ENCODE measurements around the gene HAUS5.
"Not testable (repeated sequence)": the region's sequence is repeated elsewhere in the genome, so short reads cannot be mapped to it uniquely, and the experiment has no call there.

Gene HAUS5

GRCh38 chr19:35643255-35644205, 31.0 kb downstream of the HAUS5 start:
- peak; percentile 77 for DNase-seq

GRCh38 chr19:35644206-35644986, 31.9 kb downstream of the HAUS5 start:
- DNase-seq, result peak; percentile 59

GRCh38 chr19:35644987-35645679, 32.6 kb downstream of the HAUS5 start:
- no peak for DNase-seq

DNA sequence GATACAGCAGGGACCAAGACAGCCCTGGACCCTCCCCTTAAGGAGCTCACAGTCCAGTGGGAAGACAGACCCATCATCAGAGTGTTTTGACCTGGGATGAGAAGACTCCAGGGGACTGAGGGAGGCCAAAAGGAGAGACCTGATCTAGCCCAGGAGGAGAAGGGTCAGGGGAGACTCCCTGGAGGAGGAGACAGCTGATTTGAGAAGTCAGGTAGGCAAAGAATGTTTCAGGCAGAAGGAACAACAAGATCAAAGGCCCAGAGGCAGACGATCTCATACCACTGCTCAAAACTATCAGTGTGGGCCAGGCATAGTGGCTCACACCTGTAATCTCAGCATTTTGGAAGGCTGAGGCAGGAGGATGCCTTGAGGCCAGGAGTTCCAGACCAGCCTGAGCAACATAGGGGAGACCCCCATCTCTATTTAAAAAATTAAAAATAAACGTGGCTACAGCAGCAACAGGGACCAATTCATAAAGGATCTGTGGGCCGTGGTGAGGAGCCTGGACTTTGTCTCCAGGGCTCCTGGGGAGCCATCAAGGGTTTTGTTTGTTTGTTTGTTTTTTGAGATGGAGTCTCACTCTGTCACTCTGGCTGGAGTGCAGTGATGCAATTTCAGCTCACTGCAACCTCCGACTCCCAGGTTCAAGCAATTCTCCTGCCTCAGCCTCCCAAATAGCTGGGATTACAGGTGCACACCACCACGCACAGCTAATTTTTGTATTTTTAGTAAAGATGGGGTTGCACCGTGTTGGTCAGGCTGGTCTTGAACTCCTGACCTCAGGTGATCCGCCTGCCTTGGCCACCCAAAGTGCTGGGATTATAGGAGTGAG, 33.4 kb downstream of the HAUS5 start:
- DNase-seq, result no peak

DNA sequence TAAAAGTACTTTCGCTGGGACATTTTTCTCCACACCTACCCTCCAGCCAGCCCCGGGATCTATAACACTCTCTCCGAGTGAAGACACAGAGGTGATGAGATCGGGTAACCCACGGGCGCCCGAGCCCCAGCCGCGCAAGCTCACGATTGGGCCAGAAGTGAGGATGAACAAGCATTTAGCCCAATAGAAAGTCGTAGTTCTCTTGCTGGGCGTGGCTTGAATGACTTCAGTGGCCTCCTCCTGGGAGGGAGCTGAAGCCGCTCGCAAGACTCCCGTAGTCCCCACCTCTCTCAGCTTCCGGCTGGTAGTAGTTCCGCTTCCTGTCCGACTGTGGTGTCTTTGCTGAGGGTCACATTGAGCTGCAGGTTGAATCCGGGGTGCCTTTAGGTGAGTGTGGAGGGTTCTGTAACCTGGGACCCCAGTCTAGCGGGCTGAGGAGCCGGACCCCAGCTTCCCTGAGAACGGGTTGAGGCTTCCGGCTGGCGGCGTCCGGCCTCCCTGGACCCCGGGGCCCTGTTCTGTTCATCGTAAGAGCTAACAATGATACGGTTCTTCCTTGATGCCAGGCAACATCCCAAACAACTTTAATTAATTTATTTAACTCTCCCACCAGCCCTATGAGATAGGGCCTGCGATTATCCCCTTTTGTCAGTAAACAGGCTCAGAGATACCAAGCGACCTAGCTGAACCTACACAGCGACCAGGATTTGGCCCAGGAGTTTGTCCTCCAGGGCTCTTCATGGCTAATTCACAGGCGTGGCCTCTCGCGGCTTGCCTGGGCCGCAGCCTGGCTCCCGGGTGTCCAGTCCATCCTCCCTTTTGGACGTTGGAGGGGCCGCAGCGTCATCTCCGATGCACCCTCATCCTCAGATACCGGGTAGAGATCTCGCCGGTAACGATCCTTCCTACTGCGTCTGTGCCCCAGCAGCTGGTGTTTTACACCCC, 35.8 kb downstream of the HAUS5 start, which contains the start of gene COX6B1:
TSS of gene COX6B1 (plus strand) at position 307 of the 945 bp plus-strand sequence. CDS start 2,921 bp downstream, outside the sequence.
- DNase-seq, result peak; percentile 98

DNA sequence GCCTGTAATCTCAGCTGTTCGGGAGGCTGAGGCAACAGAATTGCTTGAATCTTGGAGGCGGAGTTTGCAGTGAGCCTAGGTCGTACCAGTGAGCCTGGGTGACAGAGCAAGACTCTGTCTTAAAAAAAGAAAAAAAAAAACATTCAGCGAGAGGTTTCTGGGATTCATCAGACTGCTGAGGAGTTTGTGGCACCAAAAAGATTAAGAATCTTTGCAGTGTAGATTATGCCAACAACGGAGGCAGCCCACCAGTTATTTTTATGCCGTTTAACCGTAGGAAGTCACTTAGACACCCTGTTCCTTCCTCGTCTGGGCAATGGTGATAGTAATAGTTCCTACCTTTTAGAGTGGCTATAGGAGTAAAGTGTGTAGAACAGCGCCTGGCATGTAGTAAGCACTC, 38.0 kb downstream of the HAUS5 start:
- no peak for DNase-seq

DNA sequence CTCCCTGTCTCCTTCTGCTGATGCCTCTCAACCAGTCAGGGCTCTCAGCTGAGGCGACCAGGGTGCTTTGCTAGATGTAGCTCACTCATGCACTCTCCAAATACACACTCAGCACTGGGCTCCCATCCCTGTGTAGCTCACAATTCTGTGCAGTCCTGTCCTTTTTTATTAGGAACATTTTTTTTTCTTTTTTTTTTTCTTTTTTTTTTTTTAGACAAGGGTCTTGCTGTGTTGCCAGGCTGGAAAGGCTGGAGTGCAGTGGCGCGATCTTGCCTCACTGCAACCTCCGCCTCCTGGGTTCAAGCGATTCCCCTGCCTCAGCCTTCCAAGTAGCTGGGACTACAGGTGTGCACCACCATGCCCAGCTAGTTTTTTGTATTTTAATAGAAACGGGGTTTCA, 42.3 kb downstream of the HAUS5 start:
- DNase-seq, result not testable (repeated sequence)

GRCh38 chr19:35655600-35655999, 43.1 kb downstream of the HAUS5 start:
- DNase-seq, result no peak

DNA sequence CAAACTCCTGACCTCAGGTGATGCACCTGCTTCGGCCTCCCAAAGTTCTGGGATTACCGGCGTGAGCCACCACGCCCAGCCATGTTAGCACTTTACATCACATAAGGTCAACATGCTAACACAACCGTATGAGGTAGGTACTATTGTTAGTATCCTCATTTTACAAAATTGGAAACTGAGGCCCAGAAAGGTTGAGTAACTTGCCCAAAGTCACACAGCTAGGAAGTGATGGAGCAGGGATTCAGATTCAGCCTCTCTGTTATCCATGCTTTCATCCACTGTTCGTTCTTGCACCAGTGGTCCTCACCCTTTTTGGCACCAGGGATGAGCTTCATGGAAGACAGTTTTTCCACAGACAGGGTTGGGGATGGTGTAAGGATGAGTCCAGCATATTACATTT, 44.2 kb downstream of the HAUS5 start:
- DNase-seq, result no peak

GRCh38 chr19:35657904-35658700, 45.6 kb downstream of the HAUS5 start:
- no peak for DNase-seq

- DNase-seq, result no peak
These were observed 49.4 kb downstream of the HAUS5 start for GRCh38 chr19:35661995-35662340.

DNA sequence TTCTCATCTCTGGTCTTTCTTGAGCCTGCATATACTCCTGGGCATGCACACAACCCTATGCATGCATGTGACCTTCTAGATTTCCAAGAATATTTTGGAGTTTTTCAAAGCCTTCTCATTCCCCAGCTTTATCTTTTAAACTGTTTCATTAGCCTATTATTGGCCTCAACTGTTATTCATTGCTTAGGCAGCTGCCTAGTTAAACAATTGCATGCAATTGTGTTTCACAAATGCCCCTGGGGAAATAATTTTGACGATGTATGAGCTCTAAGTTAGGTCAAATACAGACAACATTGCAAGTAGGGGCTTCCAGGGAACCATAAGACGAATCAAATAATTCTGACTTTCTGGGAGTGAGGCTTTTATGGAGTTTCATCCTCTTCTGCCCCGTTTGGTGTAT, 51.4 kb downstream of the HAUS5 start:
- no peak for DNase-seq

GRCh38 chr19:35665157-35665556, 52.6 kb downstream of the HAUS5 start:
- no peak for DNase-seq

- DNase-seq, result no peak
These were observed 53.1 kb downstream of the HAUS5 start for GRCh38 chr19:35665604-35666003.

GRCh38 chr19:35666251-35666913, 53.8 kb downstream of the HAUS5 start, which contains the start of gene UPK1A:
TSS of gene UPK1A (plus strand) at chr19:35666517. CDS start at chr19:35666813, 296 bp downstream.
- no peak for DNase-seq

DNA sequence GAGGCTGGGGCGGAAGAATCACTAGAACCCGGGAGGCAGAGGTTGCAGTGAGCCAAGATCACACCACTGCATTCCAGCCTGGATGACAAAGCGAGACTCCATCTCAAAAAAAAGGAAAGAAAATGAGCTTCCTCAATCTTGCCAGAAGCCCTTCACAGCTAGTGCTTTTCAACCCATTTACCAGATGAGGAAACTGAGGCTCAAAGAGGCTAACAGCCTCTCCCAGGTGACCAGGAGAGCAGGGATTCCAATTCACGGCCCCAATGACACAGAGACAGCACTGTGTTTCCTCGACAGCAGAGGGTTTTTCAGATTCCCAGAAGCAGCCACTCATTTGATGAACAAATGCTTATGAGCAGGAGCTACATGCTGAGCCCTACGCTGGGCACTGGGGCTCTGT, 57.0 kb downstream of the HAUS5 start:
- no peak for DNase-seq

DNA sequence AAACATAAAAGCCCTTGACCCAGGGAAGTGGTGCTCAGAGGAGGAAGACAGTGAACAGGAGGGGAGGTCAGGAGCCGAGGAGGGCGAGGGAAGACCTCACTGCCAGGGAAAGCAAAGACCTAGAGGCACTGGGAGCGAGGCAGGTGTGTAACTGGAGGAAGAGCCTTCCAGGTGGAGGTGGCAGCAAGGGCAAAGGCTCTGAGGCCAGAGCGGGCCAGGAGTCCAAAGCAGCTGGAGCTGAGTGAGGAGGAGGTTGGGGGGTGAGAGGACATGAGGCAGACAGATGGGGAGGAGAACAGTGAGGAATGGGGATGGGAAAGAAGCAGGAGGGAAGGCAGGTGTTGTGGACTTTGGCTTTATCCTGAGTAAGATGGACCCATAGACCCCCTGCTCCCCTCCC, 57.4 kb downstream of the HAUS5 start:
- no peak for DNase-seq

- no peak for DNase-seq
These were observed 58.2 kb downstream of the HAUS5 start for GRCh38 chr19:35670686-35671085.

GRCh38 chr19:35671818-35672217, 59.3 kb downstream of the HAUS5 start:
- no peak for DNase-seq
